Adrenal gland (tissue), 5 donors: ENCODE measurements around the gene B3GNT4.

ENCODE experiments used
- POLR2A ChIP-seq, 2 donors: fragments of 450-650 bp; IDR thresholded peaks; one replicate each; pipeline ENCODE4 v1.6.1; 2017; ENCODE audit warnings: antibody characterized with exemption in 2 of 2, mild to moderate bottlenecking in 2 of 2, moderate library complexity in 1 of 2
- TF ChIP-seq, protein P1 (sequence below), 6 experiments: fragments of 450-650 bp in 4 of 6; fragments of 200-600 bp in 2 of 6; sonication (generic) in 1 of 6; IDR thresholded peaks; 1 replicate in 5 of 6; 2 replicates in 1 of 6; pipeline versions ENCODE4 v1.5.1 to v1.8.0; 2016 to 2021; ENCODE audit warnings: antibody characterized with exemption in 6 of 6, mild to moderate bottlenecking in 2 of 6, moderate library complexity in 1 of 6
- donor health status: DM: no; HTN: no; CAD: no.

DNA sequence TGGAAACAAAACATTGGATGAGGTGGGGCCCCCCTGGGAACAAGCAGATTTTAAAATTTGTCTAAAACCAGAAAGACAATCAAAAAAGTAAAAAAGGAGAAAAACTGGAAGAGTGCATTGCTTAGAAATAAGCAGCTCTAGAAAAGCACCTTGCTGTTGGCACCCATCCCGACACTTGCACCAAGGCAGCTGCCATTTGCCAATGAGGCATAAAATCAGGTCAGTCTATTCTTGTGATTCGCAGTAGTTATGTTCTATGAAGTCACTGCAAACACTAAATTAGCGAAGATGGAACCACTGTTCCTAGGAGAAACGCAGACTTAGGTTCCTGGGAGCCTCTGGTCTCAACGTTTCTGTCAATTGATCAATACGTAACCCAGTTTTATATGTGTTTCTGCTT lies 46.5 kb downstream of the B3GNT4 start:
- TF ChIP-seq POLR2A (IDR thresholded peaks at IDR 0.05) = no peak
- TF ChIP-seq, protein P1, sequence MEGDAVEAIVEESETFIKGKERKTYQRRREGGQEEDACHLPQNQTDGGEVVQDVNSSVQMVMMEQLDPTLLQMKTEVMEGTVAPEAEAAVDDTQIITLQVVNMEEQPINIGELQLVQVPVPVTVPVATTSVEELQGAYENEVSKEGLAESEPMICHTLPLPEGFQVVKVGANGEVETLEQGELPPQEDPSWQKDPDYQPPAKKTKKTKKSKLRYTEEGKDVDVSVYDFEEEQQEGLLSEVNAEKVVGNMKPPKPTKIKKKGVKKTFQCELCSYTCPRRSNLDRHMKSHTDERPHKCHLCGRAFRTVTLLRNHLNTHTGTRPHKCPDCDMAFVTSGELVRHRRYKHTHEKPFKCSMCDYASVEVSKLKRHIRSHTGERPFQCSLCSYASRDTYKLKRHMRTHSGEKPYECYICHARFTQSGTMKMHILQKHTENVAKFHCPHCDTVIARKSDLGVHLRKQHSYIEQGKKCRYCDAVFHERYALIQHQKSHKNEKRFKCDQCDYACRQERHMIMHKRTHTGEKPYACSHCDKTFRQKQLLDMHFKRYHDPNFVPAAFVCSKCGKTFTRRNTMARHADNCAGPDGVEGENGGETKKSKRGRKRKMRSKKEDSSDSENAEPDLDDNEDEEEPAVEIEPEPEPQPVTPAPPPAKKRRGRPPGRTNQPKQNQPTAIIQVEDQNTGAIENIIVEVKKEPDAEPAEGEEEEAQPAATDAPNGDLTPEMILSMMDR (IDR thresholded peaks at IDR 0.05) = no peak
